ENCODE results near the gene ADAP2.

ADAP2 gene

DNA sequence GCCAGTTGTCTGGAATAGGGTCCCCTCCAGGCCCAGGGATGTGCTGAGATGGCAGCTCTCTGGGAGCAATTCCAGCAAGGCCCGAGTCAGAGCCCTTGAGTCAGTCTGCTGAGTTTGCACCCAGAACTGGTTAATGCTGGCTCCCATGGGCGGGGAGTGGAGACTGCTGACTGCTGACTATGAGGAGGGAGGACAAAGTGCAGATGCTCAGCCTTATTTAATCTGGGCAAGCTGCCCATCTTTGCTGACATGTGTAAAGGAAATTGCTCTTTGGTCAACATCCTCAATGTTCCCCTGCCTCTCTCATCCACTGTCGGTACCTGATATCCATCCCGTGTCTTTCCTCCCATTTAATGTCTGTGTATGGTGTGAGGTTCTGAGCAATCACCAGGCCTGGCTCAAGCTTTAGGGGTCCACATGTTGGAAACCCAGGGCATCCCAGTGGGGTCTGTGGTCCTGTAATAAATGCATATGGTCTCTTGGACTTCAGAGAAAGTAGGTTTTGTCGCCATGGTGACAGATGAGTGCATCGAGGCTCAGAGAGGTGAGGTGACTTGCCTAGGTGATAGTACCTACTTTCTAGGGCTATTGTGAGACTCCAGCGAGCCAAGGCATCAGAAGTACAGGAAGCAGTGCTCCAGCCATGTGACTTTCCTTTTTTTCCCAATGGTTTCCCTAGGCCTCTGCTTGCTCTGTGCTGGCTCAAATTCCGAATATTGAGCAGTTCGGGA, 29.1 kb downstream of the ADAP2 start:
- TF ChIP-seq EZH2phosphoT487 (IDR thresholded peaks at IDR 0.05; ENCODE audit: low read length) (no peak), EZH2 (optimal IDR thresholded peaks at IDR 0.05; ENCODE audit: low read depth, low read length) (no peak)
- TF ChIP-seq, protein P1, sequence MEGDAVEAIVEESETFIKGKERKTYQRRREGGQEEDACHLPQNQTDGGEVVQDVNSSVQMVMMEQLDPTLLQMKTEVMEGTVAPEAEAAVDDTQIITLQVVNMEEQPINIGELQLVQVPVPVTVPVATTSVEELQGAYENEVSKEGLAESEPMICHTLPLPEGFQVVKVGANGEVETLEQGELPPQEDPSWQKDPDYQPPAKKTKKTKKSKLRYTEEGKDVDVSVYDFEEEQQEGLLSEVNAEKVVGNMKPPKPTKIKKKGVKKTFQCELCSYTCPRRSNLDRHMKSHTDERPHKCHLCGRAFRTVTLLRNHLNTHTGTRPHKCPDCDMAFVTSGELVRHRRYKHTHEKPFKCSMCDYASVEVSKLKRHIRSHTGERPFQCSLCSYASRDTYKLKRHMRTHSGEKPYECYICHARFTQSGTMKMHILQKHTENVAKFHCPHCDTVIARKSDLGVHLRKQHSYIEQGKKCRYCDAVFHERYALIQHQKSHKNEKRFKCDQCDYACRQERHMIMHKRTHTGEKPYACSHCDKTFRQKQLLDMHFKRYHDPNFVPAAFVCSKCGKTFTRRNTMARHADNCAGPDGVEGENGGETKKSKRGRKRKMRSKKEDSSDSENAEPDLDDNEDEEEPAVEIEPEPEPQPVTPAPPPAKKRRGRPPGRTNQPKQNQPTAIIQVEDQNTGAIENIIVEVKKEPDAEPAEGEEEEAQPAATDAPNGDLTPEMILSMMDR (IDR thresholded peaks at IDR 0.05; ENCODE audit: low read length), result no peak
- no peaks in the 10 kb centered on the region for H3K4me1 ChIP-seq (ENCODE audit: low read length)
- no peak overlapping the region for H3K27ac ChIP-seq (ENCODE audit: low read length)
- no peaks in the 10 kb centered on the region for H3K9me3 ChIP-seq (replicated peaks; ENCODE audit: insufficient read depth, low read length)
- no peaks in the 10 kb centered on the region for H3K27me3 ChIP-seq (replicated peaks; ENCODE audit: insufficient read depth, low read length)
- H3K79me2 ChIP-seq (ENCODE audit: low read length), result no peaks in the 10 kb centered on the region
- H3F3A ChIP-seq (ENCODE audit: insufficient read depth, low read length), result no peaks in the 10 kb centered on the region
- H3K9me2 ChIP-seq (replicated peaks; ENCODE audit: insufficient read depth, low read length), result no peaks in the 10 kb centered on the region
- DNase-seq, result no peak
- H3K4me3 ChIP-seq (ENCODE audit: low read length), result no peak overlapping the region
- H2AFZ ChIP-seq (ENCODE audit: low read length), result no peak overlapping the region
- H4K20me1 ChIP-seq (ENCODE audit: insufficient read depth, low read length), result no peaks in the 10 kb centered on the region
- no peaks in the 10 kb centered on the region for H3K36me3 ChIP-seq (replicated peaks; ENCODE audit: insufficient read depth, low read length)
- no peak overlapping the region for H3K4me2 ChIP-seq (ENCODE audit: low read depth, low read length)
- no peak overlapping the region for H3K9ac ChIP-seq (ENCODE audit: low read length)

DNA sequence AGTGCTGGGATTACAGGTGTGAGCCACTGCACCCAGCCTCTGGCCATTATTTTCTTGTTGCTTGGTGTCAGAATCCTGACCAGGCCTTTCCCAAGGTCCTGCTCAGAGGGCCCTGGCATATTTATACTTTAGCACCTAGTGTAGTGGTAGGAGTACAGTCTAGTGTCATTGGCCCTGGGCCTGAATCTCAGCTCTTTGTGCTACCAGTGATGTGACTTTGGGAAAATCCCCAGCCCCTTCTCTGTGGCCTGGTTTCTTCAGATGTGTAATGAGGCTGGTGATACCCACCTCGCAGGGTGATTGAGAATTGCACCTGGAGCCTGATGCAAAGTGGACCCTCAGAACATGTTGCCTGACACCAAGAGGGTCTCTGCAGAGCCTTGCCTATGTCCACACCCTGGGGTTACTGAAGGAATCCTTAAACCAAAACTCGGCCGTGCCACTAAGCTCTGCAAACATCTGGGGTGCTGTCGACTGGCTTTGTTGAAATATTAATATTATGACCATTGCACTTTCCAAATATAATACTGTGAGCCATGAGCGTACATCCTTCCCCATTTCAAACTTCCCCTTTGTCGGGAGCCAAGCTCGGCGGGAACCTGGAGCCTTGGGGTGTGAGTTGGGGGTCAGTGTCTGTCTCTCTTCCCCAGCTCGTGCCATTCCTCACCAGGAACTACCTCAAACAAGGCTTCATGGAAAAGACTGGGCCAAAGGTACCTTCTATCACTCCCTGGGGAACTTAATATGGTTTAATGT, 31.1 kb downstream of the ADAP2 start:
- Histone ChIP-seq H3K9me3 (replicated peaks; ENCODE audit: insufficient read depth, low read length) (no peaks in the 10 kb centered on the region), H3K4me2 (ENCODE audit: low read depth, low read length) (no peak overlapping the region), H3F3A (ENCODE audit: insufficient read depth, low read length) (no peaks in the 10 kb centered on the region), H3K9me2 (replicated peaks; ENCODE audit: insufficient read depth, low read length) (no peaks in the 10 kb centered on the region), H3K27ac (ENCODE audit: low read length) (no peak overlapping the region), H2AFZ (ENCODE audit: low read length) (no peak overlapping the region), H3K79me2 (ENCODE audit: low read length) (no peaks in the 10 kb centered on the region), H3K4me3 (ENCODE audit: low read length) (no peak overlapping the region), H3K27me3 (replicated peaks; ENCODE audit: insufficient read depth, low read length) (no peaks in the 10 kb centered on the region), H3K9ac (ENCODE audit: low read length) (no peak overlapping the region), H3K36me3 (replicated peaks; ENCODE audit: insufficient read depth, low read length) (no peaks in the 10 kb centered on the region), H4K20me1 (ENCODE audit: insufficient read depth, low read length) (no peaks in the 10 kb centered on the region), H3K4me1 (ENCODE audit: low read length) (no peaks in the 10 kb centered on the region)
- TF ChIP-seq EZH2 (optimal IDR thresholded peaks at IDR 0.05; ENCODE audit: low read depth, low read length), result no peak
- TF ChIP-seq EZH2phosphoT487 (IDR thresholded peaks at IDR 0.05; ENCODE audit: low read length), result no peak
- TF ChIP-seq, protein P1 (IDR thresholded peaks at IDR 0.05; ENCODE audit: low read length), result no peak
- no peak for DNase-seq

DNA sequence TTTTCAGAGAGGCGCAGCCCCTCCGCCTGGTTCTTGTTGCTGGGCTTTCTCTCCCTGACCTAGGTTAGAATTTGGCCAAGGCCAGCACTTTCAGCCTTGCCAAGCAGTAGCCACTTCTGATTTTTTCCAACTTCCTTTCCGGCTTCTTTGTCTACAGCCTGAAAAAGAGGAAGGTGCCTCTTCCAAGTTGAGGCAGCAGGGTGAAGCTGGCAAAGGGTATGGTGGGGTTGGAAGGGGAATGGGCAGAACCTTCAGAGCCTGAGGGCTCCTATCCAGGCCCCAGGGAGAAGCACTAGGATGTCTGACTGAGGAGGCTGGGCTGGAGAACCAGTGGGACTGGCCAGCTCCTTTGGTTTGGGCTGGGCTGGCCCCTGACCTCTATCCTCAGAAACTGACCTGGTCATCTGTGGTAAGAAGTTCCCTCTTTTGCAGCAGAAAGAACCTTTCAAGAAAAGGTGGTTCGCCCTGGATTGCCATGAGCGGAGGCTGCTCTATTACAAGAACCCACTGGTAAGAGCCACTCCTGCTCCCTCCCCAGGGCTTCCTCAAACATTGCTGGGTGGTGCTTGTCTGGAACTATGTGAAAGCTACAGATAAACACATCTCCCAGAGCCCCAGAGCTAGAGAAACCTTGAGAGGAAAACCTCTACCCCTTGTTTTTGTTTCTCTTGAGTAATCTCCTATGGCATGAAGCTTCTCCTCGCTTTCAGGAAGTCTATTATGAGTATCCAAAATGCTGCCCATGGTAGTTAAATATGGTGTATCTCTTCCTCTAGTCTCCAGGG, 32.5 kb downstream of the ADAP2 start:
- Histone ChIP-seq H3F3A (ENCODE audit: insufficient read depth, low read length) (no peaks in the 10 kb centered on the region), H4K20me1 (ENCODE audit: insufficient read depth, low read length) (no peaks in the 10 kb centered on the region), H3K4me2 (ENCODE audit: low read depth, low read length) (no peak overlapping the region), H3K79me2 (ENCODE audit: low read length) (no peaks in the 10 kb centered on the region), H3K36me3 (replicated peaks; ENCODE audit: insufficient read depth, low read length) (no peaks in the 10 kb centered on the region), H3K9me3 (replicated peaks; ENCODE audit: insufficient read depth, low read length) (no peaks in the 10 kb centered on the region), H3K4me1 (ENCODE audit: low read length) (no peaks in the 10 kb centered on the region), H3K27ac (ENCODE audit: low read length) (no peak overlapping the region), H3K4me3 (ENCODE audit: low read length) (no peak overlapping the region), H3K9me2 (replicated peaks; ENCODE audit: insufficient read depth, low read length) (no peaks in the 10 kb centered on the region), H3K27me3 (replicated peaks; ENCODE audit: insufficient read depth, low read length) (0 out of 2 replicates have a peak, but pooled peaks cover 6% of the 10 kb centered on the region), H3K9ac (ENCODE audit: low read length) (no peak overlapping the region), H2AFZ (ENCODE audit: low read length) (no peak overlapping the region)
- TF ChIP-seq EZH2 (optimal IDR thresholded peaks at IDR 0.05; ENCODE audit: low read depth, low read length), result no peak
- TF ChIP-seq, protein P1 (IDR thresholded peaks at IDR 0.05; ENCODE audit: low read length), result no peak
- no peak for TF ChIP-seq EZH2phosphoT487 (IDR thresholded peaks at IDR 0.05; ENCODE audit: low read length)
- no peak for DNase-seq

Measured in MM.1S (cell line).